H1 (cell line): ENCODE measurements around the gene TFB1M. TPM values are rescaled to one million over a fixed set of nuclear protein-coding genes. Genes with fewer than 3 reads are reported as not detected.
"Not testable (repeated sequence)": the region's sequence is repeated elsewhere in the genome, so short reads cannot be mapped to it uniquely, and the experiment has no call there.

Experiments used
- CTCF ChIA-PET: fragments of 300-600 bp; sonication (Branson Sonifier 250); formaldehyde crosslinking; loops from one replicate; lab custom pipeline; 2021; ENCODE audit not compliant: partially characterized antibody; lab: Charles Lee
- POLR2A ChIA-PET: fragments of 300-600 bp; sonication (Branson Sonifier 250); formaldehyde crosslinking; loops from one replicate; lab custom pipeline; 2021; ENCODE audit warnings: inconsistent platforms; ENCODE audit not compliant: partially characterized antibody; lab: Charles Lee
- DNase-seq, 2 experiments: peaks; one replicate each; pipeline versions ENCODE4 v3.0.0 to v3.0.0-alpha.2; 2010 to 2022; ENCODE audit warnings: low spot score in 2 of 2, low read depth in 1 of 2, mixed read lengths in 1 of 2
- FAIRE-seq: peaks from 2 replicates; lab custom pipeline; 2011; peaks lifted over from hg19 to GRCh38; lab: Jason Lieb, UNC
- H2AFZ ChIP-seq: 2 replicates; pipeline ENCODE4 v1.8.1; 2012; ENCODE audit warnings: low read length, inconsistent platforms
- H2AK5ac ChIP-seq: 2 replicates; pipeline ENCODE4 v1.6.1; 2013; ENCODE audit warnings: low read depth, low read length
- H2BK120ac ChIP-seq: replicated peaks from 2 replicates; pipeline ENCODE3; 2013; ENCODE audit warnings: low read depth, low read length, inconsistent platforms
- H2BK12ac ChIP-seq: 2 replicates; pipeline ENCODE4 v1.6.1; 2013; ENCODE audit warnings: low read depth, low read length
- H2BK15ac ChIP-seq: 2 replicates; pipeline ENCODE4 v1.6.1; 2013; ENCODE audit warnings: low read length
- H2BK20ac ChIP-seq: 2 replicates; pipeline ENCODE4 v1.6.1; 2013; ENCODE audit warnings: low read length
- H2BK5ac ChIP-seq: 2 replicates; pipeline ENCODE4 v1.6.1; 2013; ENCODE audit warnings: low read depth, low read length
- H3K14ac ChIP-seq: 2 replicates; pipeline ENCODE4 v1.6.1; 2013; ENCODE audit warnings: inconsistent platforms; ENCODE audit not compliant: insufficient read length
- H3K18ac ChIP-seq: 2 replicates; pipeline ENCODE4 v1.6.1; 2013; ENCODE audit warnings: low read length; ENCODE audit errors: extremely low read depth
- H3K23ac ChIP-seq: 2 replicates; pipeline ENCODE4 v1.6.1; 2013; ENCODE audit warnings: inconsistent platforms; ENCODE audit not compliant: insufficient read length
- H3K23me2 ChIP-seq: 2 replicates; pipeline ENCODE4 v1.6.1; 2013; ENCODE audit warnings: low read depth, low read length
- H3K27ac ChIP-seq: 2 replicates; pipeline ENCODE4 v1.6.1; 2011; ENCODE audit warnings: low read depth, low read length, inconsistent platforms
- H3K27me3 ChIP-seq, 4 experiments: replicated peaks in 1 of 4; 1 replicate in 1 of 4; 2 replicates in 3 of 4; pipeline versions ENCODE4 v1.6.1 to v1.8.1; 2011 to 2013; ENCODE audit warnings: low read length in 3 of 4, mild to moderate bottlenecking in 3 of 4, inconsistent platforms in 2 of 4, mixed read lengths in 2 of 4, moderate library complexity in 1 of 4; ENCODE audit not compliant: control insufficient read depth in 3 of 4, insufficient read depth in 3 of 4; ENCODE audit errors: extremely low read depth in 1 of 4
- H3K36me3 ChIP-seq, 4 experiments: 2 replicates each; pipeline versions ENCODE4 v1.6.1 to v1.8.1; 2011 to 2013; ENCODE audit warnings: mild to moderate bottlenecking in 4 of 4, low read length in 3 of 4, moderate library complexity in 2 of 4, control low read depth in 1 of 4, inconsistent platforms in 1 of 4; ENCODE audit not compliant: insufficient read depth in 4 of 4, control insufficient read depth in 2 of 4
- H3K4ac ChIP-seq: replicated peaks from 2 replicates; pipeline ENCODE3; 2013; ENCODE audit warnings: low read length, low read depth, mixed read lengths, inconsistent platforms; ENCODE audit not compliant: insufficient read length
- H3K4me1 ChIP-seq, 4 experiments: replicated peaks in 1 of 4; 1 replicate in 1 of 4; 2 replicates in 3 of 4; pipeline versions ENCODE4 v1.6.1 to v1.8.1; 2011 to 2013; ENCODE audit warnings: low read length in 3 of 4, inconsistent platforms in 2 of 4, mixed read lengths in 1 of 4; ENCODE audit not compliant: insufficient read depth in 4 of 4, control insufficient read depth in 3 of 4
- H3K4me2 ChIP-seq, 2 experiments: 2 replicates each; pipeline versions ENCODE4 v1.6.1 to v1.8.1; 2011 to 2013; ENCODE audit warnings: low read depth in 2 of 2, low read length in 2 of 2, control low read depth in 1 of 2, inconsistent platforms in 1 of 2, mild to moderate bottlenecking in 1 of 2; ENCODE audit not compliant: insufficient read depth in 1 of 2
- H3K4me3 ChIP-seq, 4 experiments: fragments of 200-600, 300-600 bp in 1 of 4; sonication (generic), shearing (Covaris generic), sonication (Bioruptor Twin) in 1 of 4; 2 replicates each; pipeline versions ENCODE4 v1.5.1 to v1.8.1; 2011 to 2016; ENCODE audit warnings: low read length in 4 of 4, low read depth in 3 of 4, control low read depth in 2 of 4, inconsistent platforms in 2 of 4, mild to moderate bottlenecking in 2 of 4, mixed read lengths in 1 of 4, moderate library complexity in 1 of 4; ENCODE audit not compliant: insufficient read depth in 2 of 4; ENCODE audit errors: extremely low read depth in 1 of 4
- H3K56ac ChIP-seq: replicated peaks from 2 replicates; pipeline ENCODE3; 2013; ENCODE audit warnings: low read depth, mild to moderate bottlenecking, mixed read lengths, low read length, inconsistent platforms; ENCODE audit not compliant: insufficient read length
- H3K79me1 ChIP-seq: 2 replicates; pipeline ENCODE4 v1.6.1; 2013; ENCODE audit warnings: low read depth, low read length, control low read depth
- H3K79me2 ChIP-seq, 2 experiments: 2 replicates each; pipeline versions ENCODE4 v1.6.1 to v1.8.1; 2012 to 2013; ENCODE audit warnings: low read length in 2 of 2, mild to moderate bottlenecking in 2 of 2, inconsistent platforms in 1 of 2; ENCODE audit not compliant: insufficient read depth in 2 of 2, control insufficient read depth in 1 of 2
- H3K9ac ChIP-seq, 4 experiments: replicated peaks in 1 of 4; 1 replicate in 1 of 4; 2 replicates in 3 of 4; pipeline versions ENCODE4 v1.6.1 to v1.8.1; 2011 to 2013; ENCODE audit warnings: low read depth in 3 of 4, low read length in 3 of 4, control low read depth in 2 of 4, mild to moderate bottlenecking in 2 of 4, moderate library complexity in 2 of 4, inconsistent platforms in 1 of 4; ENCODE audit errors: extremely low read depth in 1 of 4
- H3K9me3 ChIP-seq, 2 experiments: 2 replicates each; pipeline versions ENCODE4 v1.6.1 to v1.8.1; 2012 to 2013; ENCODE audit warnings: mild to moderate bottlenecking in 2 of 2, moderate library complexity in 2 of 2, control low read depth in 1 of 2, inconsistent platforms in 1 of 2, low read depth in 1 of 2, low read length in 1 of 2, mixed read lengths in 1 of 2; ENCODE audit not compliant: insufficient read depth in 2 of 2
- H4K20me1 ChIP-seq, 2 experiments: replicated peaks in 1 of 2; 2 replicates each; pipeline versions ENCODE3 to v1.8.1; 2011 to 2013; ENCODE audit warnings: inconsistent platforms in 2 of 2, low read length in 2 of 2, mild to moderate bottlenecking in 1 of 2; ENCODE audit not compliant: insufficient read depth in 2 of 2, control insufficient read depth in 1 of 2
- H4K5ac ChIP-seq: 2 replicates; pipeline ENCODE4 v1.6.1; 2013; ENCODE audit warnings: low read length, low read depth, mixed read lengths, inconsistent platforms; ENCODE audit not compliant: insufficient read length
- H4K8ac ChIP-seq: 2 replicates; pipeline ENCODE4 v1.8.0; 2013; ENCODE audit warnings: mild to moderate bottlenecking, moderate library complexity, low read length, inconsistent platforms; ENCODE audit not compliant: insufficient read depth; ENCODE audit errors: extremely low read depth
- H4K91ac ChIP-seq: replicated peaks from 2 replicates; pipeline ENCODE3; 2013; ENCODE audit warnings: low read length, mixed read lengths, inconsistent platforms; ENCODE audit not compliant: insufficient read length
- WGBS, 2 experiments: shearing (Covaris generic) in 1 of 2; methylation state at CpG; one replicate each; pipeline versions ENCODE4 v1.1.6 to v1.1.7; 2013 to 2015; ENCODE audit warnings: low lambda C conversion rate in 2 of 2, mixed read lengths in 2 of 2, inconsistent platforms in 1 of 2, low coverage in 1 of 2, missing lambda C conversion rate in 1 of 2; ENCODE audit not compliant: insufficient replicate concordance in 2 of 2, insufficient coverage in 1 of 2, insufficient read length in 1 of 2; ENCODE audit errors: extremely low coverage in 1 of 2, missing lambda C conversion rate in 1 of 2; 5-methylcytosine and 5-hydroxymethylcytosine counted together
- polyA plus RNA-seq, 7 experiments: library from polyadenylated mRNA; depleted of rRNA in 3 of 7; stranded (reverse) in 5 of 7; unstranded in 2 of 7; fragments of >200 nt in 5 of 7; fragments of 200-250 nt in 2 of 7; gene quantifications; 1 replicate in 5 of 7; 2 replicates in 1 of 7; 4 replicates in 1 of 7; pipeline versions ENCODE4 v1.2.1 to v1.2.3, GENCODE V29; 2011 to 2013; ENCODE audit warnings: missing spikeins in 2 of 7, mixed read lengths in 2 of 7
- total RNA-seq: library from RNA; stranded (reverse); fragmentation: NEBNext Ultra II Directional; extraction: Animal tissue kit (Norgen Biotek cat#: 25700); gene quantifications from 2 replicates; pipeline ENCODE4 v1.2.1, GENCODE V29; 2021

TFB1M gene
- total and polyA plus RNA-seq, 2 of the 8 experiments (the other 6 are each of a cell fraction or from before 2014, with no cell fraction given), result 28.2 to 49.4 TPM

DNA sequence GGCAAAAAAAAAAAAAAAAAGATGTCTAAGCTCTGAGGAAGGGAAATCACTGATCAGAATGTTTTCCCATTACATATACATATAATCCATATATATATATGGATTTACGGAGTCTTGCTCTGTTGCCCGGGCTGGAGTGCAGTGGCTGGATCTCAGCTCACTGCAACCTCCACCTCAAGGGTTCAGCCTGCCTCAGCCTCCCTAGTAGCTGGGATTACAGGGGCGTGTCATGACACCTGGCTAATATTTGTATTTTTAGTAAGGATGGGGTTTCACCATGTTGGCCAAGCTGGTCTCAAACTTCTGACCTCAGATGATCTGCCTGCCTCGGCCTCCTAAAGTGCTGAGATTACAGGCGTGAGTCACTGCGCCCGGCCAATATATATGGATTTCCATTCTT is 19.8 kb upstream of the TFB1M start:
- H4K5ac ChIP-seq, H2BK120ac ChIP-seq, H3K56ac ChIP-seq, H3K4me3 ChIP-seq, H4K91ac ChIP-seq, H2AFZ ChIP-seq, H3K79me1 ChIP-seq, H3K4me2 ChIP-seq, H3K79me2 ChIP-seq, H4K8ac ChIP-seq, H4K20me1 ChIP-seq, FAIRE-seq, H3K9me3 ChIP-seq, H3K23ac ChIP-seq, H3K36me3 ChIP-seq, H2BK20ac ChIP-seq, H3K14ac ChIP-seq, H3K23me2 ChIP-seq, H3K27ac ChIP-seq, H3K4me1 ChIP-seq, H3K18ac ChIP-seq, H3K4ac ChIP-seq, H2BK12ac ChIP-seq, H2BK5ac ChIP-seq, DNase-seq, H3K9ac ChIP-seq, H3K27me3 ChIP-seq, POLR2A ChIA-PET, H2BK15ac ChIP-seq, H2AK5ac ChIP-seq: not testable (repeated sequence)
- 89% methylated on average over 7 of the region's 7 CpGs; no CpG with 5 or more reads in 1 of the 2 experiments for WGBS, 2 experiments
- CTCF ChIA-PET, result interaction anchor here (0.9 to 1.1 kb wide), 2 partner anchors 114 to 161 kb away, joined by 3 to 4 read pairs; no protein-coding TSS in a partner anchor
